AG09309 (cell line): ENCODE measurements around the gene IGF2R.

Source experiments
- DNase-seq: peaks from one replicate; pipeline ENCODE4 v3.0.0-alpha.2; 2010; ENCODE audit warnings: low read depth
- H3K4me3 ChIP-seq: 2 replicates; pipeline ENCODE4 v1.5.1; 2011; ENCODE audit warnings: mild to moderate bottlenecking, low read depth, low read length, moderate library complexity; ENCODE audit not compliant: control insufficient read depth
- CTCF ChIP-seq: IDR thresholded peaks from 2 replicates; pipeline ENCODE4 v1.5.1; 2011; ENCODE audit warnings: mild to moderate bottlenecking, low read depth, low read length, inconsistent platforms; ENCODE audit not compliant: insufficient read depth, control insufficient read depth; ENCODE audit errors: missing control alignments

The IGF2R gene

DNA sequence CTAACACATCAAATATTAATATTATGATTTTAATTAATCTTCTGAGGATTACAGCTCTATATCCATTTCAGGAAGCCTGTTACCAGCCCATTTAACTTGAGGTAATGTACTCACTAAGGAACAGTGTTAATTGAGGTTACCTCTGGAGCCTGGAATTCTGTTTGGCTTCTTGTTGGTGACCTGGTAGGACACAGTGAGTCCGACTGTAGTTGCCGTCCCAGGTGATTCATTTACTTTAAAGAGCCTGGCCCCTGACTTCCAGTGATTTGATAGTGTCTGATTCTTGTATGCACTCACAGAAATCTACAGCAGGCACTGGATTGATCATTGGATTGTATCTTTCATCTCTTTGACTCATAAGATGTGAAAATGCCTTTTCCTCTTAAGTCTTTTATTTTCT is 34.0 kb downstream of the IGF2R start:
- no peak overlapping the region for H3K4me3 ChIP-seq
- DNase-seq = no peak
- no peak for TF ChIP-seq CTCF

GRCh38 chr6:160004018-160004417 is 35.1 kb downstream of the IGF2R start:
- H3K4me3 ChIP-seq = no peak overlapping the region
- no peak for DNase-seq
- TF ChIP-seq CTCF = no peak

GRCh38 chr6:160004419-160005175 is 35.7 kb downstream of the IGF2R start:
- no peak for TF ChIP-seq CTCF
- no peak overlapping the region for H3K4me3 ChIP-seq
- DNase-seq = no peak

DNA sequence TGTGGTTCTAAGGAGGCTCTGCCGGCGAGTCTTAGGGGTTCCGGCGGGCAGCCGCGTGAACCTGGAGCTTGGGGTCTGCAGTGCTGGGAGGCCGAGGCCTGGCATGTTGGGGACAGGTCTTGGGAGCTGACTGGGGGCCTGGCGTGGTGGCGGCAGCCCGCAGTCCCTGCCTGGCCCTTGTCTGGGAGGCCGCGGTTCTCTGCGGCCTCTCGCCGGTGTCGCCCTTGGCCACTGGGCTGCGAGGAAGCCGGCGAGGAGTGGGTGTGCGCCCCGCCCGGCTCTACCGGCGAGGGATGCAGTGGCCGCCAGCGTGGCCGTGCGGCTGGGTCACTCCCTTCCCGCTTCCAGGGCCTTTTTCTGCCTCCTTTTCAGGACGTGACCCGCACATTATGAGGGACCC is 36.3 kb downstream of the IGF2R start:
- TF ChIP-seq CTCF = no peak
- no peak for DNase-seq
- no peak overlapping the region for H3K4me3 ChIP-seq

- no peak for TF ChIP-seq CTCF
- DNase-seq = no peak
Observed at GRCh38 chr6:160005861-160006540, 37.1 kb downstream of the IGF2R start.

GRCh38 chr6:160007145-160007544 is 38.3 kb downstream of the IGF2R start:
- no peak overlapping the region for H3K4me3 ChIP-seq
- DNase-seq = no peak
- TF ChIP-seq CTCF = no peak

More at GRCh38 chr6:160005861-160006540, 37.1 kb downstream of the IGF2R start:
- no peak overlapping the region; the same call in 1 of the 2 replicates for H3K4me3 ChIP-seq
